Dedifferentiated amniotic fluid mesenchymal stem cell (primary cell): Measurements from ENCODE around the gene SLC7A5.
A peak's percentile ranks its signal among the peaks of the same experiment; 100 is the strongest.
"Not testable (repeated sequence)": the region's sequence is repeated elsewhere in the genome, so short reads cannot be mapped to it uniquely, and the experiment has no call there.

ENCODE experiments used
- DNase-seq: peaks from one replicate; pipeline ENCODE4 v3.0.0-alpha.2; 2016; ENCODE audit errors: extremely low spot score

SLC7A5 gene

DNA sequence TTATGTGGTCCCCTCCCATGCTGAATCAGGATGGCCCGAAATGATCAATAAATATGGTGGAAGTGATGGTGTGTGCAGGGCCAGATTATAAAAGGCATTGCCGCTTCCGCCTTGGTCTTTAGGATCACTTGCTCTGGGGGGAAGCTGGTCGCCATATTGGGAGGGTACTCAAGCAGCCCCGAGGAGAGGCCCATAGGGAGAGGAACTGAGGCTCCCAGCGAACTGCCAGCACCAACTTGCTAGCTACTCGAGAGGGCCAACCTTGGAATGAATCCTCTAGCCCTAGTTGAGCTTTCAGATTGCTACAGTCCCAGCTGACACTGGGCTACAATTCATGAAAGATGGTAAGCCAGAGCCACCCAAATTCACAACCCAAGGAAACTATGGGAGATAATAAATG is 19.0 kb upstream of the SLC7A5 start:
- DNase-seq, result not testable (repeated sequence)

GRCh38 chr16:87887931-87888330 is 18.6 kb upstream of the SLC7A5 start:
- DNase-seq, result not testable (repeated sequence)

DNA sequence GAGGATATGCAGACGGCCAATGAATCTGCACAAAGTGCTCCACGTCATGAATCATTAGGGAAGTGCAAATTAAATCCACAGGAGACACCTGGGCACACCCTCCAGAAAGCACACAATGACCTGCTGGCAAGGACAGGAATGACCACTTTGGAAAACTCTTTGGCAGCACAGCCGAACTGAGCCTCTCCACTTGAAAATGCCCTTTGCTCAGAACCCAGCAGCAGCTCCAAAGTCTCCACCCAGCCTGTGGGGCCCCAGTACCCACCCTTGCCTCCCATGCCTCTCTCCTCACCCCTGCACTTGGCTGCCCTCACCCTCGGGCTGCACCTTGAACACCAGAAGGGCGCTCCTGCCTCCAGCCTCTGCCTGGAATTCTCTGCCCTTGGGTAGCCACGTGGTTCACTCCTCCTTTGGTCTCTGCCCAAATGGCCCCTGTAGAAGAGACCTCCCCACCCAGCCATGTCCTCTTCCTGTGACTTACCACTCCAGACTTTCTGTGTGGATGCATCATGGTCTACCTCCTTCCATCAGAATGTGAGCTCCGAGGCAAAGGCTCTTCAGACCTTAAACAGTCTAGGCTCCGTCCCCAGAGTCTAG is 16.2 kb upstream of the SLC7A5 start:
- DNase-seq, result not testable (repeated sequence)

- no peak for DNase-seq
Observed at GRCh38 chr16:87882436-87883019, 13.2 kb upstream of the SLC7A5 start.

- DNase-seq, result no peak
Observed at GRCh38 chr16:87881324-87882200, 12.3 kb upstream of the SLC7A5 start.

DNA sequence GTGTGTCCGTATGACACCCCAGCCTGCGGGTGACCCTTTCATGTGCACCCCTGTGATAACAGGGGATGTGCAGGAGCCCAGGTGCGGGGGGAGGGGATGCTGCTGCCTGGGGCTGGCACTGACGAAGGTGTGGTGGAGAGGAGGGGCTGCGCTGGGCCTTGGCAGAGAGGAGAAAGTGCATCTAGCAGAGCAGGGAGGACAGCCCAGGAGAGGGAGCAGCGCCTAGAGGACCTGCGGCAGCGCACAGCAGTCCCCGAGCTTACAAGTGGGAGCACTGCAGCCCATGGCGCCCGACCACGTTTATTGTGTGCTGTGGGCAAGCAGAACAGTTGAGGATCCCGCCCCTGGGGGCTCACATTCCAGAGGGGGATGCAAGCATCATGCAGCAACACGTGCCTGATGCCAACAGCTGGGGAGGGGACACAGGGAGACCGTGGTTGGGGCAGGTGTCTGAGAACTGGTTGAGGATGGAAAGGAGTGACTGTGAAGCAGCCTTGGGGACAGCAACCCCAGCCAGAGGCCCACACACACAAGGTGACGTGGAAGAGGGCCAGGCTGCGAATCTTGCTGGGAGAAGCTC is 10.9 kb upstream of the SLC7A5 start:
- DNase-seq, result no peak

DNA sequence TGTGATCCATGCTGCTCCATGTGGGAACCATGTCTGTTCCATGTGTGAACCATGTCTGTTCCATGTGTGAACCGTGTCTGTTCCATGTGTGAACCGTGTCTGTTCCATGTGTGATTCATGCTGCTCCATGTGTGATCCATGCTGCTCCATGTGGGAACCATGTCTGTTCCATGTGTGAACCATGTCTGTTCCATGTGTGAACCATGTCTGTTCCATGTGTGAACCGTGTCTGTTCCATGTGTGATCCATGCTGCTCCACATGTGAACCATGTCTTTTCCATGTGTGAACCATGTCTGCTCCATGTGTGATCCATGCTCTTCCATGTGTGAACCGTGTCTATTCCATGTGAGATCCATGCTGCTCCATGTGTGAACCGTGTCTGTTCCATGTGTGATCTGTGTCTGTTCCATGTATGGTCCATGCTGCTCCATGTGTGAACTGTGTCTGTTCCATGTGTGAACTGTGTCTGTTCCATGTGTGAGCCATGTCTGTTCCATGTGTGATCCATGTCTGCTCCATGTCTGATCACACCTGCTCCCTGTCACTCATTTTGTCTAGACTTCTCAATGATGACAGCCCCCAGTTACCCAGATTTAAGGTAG is 10.2 kb upstream of the SLC7A5 start:
- not testable (repeated sequence) for DNase-seq

GRCh38 chr16:87878704-87879103 is 9.4 kb upstream of the SLC7A5 start:
- no peak for DNase-seq

DNA sequence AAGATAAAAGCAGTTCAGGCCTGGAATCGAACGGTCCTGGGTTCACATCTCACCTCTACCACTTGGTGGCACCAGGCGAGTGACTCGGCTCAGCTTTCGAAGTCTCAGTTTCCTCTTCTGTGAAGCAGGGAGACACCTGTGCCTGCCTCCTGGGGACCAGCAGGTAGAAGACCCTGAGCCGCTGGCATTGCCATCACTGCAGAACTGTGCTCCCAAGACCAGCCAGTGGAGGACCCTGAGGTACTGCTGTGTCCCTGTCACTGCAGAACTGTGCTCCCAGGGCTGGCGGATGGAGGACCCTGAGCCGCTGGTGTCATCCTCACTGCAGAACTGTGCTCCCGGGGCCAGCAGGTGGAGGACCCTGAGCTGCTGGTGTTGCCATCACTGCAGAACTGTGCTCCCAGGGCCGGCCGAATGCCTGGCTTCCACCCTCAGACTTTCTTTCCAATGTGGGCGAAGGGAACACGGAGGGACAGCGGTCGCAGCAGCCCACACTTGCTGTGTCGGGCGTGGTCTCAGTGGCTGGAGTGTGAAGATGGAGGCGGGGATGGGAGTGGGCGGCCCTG is 8.7 kb upstream of the SLC7A5 start:
- no peak for DNase-seq

- no peak for DNase-seq
Observed at GRCh38 chr16:87874639-87875427, 5.5 kb upstream of the SLC7A5 start.

GRCh38 chr16:87870418-87871291 is 1.3 kb upstream of the SLC7A5 start:
- peak; percentile 67 for DNase-seq

DNA sequence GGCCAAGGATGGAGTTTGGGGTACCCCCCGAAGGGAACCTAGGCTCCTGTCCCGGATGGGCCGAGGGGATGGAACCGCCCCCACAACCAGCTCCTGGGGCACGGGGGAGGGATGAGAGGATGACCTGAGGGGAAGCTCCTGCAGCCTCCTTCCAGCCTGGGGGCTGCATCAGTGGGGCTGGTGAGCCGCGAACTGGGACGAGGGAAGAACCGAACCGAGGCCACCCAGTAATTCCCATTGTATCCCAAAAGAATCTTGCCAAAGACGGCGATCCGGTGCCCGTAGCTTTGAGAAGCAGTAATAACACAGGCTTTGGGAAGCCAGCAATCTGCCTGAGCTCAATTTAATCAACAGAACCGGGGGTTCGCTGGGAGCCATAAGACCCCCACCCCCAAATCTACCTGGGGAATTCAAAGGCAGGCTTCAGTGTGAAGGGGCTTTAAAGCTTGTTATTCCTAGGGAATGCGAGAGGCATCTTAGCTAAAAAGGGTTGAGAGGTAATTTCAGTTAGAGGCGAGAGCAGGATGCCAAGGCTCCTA is 641 bp upstream of the SLC7A5 start:
- not testable (repeated sequence) for DNase-seq

DNA sequence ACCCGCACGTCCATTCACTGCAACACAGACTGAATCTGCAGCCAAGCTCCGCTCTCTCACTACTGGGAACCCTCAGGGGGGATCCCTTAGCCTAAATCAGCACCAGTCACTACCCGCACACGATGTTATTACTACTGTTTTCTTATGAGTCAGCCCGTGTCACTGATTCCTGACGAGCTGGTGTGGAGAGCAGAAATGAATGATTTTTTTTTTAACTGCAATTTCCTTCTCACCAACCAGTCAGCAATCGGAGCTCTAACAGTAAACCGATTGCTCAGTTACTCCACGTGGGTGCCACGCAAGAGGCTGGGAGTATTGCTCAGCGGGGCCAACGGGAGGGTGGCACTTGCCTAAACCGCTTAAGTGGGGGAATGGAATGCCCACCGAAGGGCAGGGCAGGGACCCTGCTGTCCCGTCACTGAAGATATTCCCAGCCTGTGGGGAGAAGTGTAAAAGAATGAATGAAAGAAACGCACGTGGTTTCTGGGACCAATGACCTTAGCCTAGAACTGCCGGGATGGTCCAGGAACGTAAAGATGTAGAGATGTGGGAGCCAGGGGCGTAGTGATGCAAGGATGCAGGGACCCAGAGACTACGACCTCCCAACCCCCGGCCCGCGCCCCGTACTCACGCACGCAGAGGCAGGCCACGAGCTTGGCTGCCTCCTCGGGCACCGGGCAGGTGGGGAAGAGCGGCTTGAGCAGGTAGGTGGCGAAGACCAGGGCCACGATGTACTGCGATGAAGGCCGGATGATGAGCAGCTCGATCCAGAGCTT is 865 bp downstream of the SLC7A5 start:
- peak; percentile 79 for DNase-seq

DNA sequence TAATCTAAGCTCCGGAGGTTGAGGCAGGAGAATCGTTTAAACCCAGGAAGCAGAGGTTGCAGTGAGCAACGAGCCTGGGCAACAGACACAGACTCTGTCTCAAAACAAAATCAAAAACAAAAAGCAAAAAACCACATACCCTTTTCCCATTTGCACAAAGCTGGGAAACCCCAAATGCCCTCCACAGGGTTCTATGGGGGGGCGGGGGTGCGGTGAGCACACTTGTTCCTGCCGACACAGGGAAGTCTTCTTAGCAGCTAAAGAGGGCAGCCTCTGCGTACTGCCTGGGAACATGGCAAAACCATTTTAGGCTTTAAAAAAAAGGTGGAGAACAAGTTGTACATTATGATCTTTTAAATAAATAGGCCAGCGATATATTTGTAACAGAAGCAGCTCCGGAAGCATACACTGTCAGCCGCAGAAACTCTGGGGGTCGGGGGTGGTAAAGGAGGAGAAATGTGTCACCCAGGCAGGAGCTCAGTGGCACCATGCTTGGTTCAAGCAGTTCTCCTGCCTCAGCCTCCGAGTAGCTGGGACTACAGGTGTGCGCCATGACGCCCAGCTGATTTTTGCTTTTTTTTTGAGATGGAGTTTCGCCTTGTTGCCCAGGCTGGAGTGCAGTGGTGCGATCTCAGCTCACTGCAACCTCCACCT is 3.3 kb downstream of the SLC7A5 start:
- DNase-seq, result not testable (repeated sequence)

DNA sequence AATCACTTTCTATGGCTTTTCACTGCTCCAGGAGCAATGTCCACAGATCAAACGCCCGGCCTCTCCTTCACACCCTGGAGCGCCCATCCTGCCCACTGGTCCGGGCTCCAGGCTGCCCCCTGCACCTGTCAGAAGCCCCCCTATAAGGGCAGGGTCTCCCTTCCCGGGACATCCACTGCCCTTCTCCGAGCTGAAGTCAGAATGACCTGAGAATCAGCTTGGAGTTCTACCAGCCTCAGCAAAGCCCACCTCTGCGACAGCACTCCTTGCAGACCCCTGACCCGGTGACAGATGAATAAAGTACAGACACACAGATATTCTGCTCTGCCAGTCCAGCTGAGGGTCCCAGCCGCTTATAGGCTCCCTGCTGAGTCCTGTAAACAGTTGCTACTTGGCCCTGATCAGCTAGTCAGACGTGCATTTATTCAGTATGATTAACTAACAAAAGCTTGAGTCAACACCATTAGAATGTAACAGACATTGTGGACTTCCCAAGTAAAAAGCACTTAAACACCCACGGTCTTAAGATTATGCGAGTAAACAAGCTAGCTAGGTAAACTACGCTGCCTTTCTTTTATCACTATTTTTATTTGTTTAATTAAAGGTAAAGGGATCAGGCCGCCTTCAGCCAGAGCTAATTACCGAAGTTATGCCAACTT is 4.8 kb downstream of the SLC7A5 start:
- DNase-seq, result no peak

GRCh38 chr16:87863327-87863635 is 6.0 kb downstream of the SLC7A5 start:
- not testable (repeated sequence) for DNase-seq

- DNase-seq, result not testable (repeated sequence)
Observed at GRCh38 chr16:87862597-87863326, 6.5 kb downstream of the SLC7A5 start.
